Astrocyte of the hippocampus (primary cell): ENCODE measurements around the gene BLOC1S1.
"Not testable (repeated sequence)": the region's sequence is repeated elsewhere in the genome, so short reads cannot be mapped to it uniquely, and the experiment has no call there.

Experiments used
- DNase-seq: peaks from one replicate; pipeline ENCODE4 v3.0.0; 2011; ENCODE audit warnings: low read depth, low spot score

BLOC1S1 gene

GRCh38 chr12:55744340-55745030, 28.6 kb downstream of the BLOC1S1 start:
- peak; percentile 44 for DNase-seq

- peak; percentile 48 for DNase-seq
These were observed 29.7 kb downstream of the BLOC1S1 start for GRCh38 chr12:55745361-55746173.

- DNase-seq = peak; percentile 23
These were observed 30.5 kb downstream of the BLOC1S1 start for GRCh38 chr12:55746174-55746912.

- no peak for DNase-seq
These were observed 31.0 kb downstream of the BLOC1S1 start for GRCh38 chr12:55746913-55747231.

GRCh38 chr12:55748230-55748993, 32.6 kb downstream of the BLOC1S1 start:
- no peak for DNase-seq

DNA sequence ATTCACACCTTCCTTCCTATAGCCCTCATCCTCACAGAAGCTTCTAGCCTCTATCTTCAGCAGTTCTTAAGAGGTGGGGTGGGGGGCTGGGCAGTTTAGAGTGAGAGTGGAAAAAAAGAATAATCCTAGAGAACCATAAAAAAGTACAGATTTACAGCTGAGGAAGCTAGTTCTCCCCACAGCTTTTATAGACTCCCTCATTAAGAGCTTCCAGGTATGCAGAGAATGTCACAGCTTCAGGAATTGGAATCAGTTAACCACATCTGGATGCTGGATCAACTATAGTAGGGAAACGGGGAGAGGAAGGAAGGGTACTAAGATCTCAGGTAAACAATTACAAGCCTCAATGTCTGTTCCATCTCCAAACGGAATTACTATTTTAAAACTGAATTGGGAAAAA, 39.4 kb downstream of the BLOC1S1 start:
- DNase-seq = peak; percentile 13

DNA sequence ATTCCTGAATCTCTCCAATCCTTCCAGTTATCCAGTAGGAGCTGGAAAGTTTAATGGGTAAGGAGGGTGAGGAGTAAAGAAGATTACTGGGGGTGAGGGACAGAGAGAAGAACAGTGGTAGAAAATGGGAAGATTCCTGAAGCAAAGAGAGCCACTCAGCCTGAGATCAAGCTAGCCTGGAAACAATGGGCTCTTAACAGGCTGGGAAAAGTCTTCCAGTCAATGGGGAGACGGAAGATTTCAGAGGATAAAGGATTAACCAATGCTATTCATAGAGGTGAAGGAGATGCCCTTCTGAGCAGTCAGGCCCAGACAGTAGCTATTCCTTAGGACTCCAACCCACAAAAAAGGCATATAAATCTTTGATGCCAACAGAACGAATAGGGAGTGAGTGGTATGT, 41.9 kb downstream of the BLOC1S1 start:
- no peak for DNase-seq

GRCh38 chr12:55758575-55758974, 42.7 kb downstream of the BLOC1S1 start:
- not testable (repeated sequence) for DNase-seq

- DNase-seq = no peak
These were observed 44.8 kb downstream of the BLOC1S1 start for GRCh38 chr12:55760663-55761062.

GRCh38 chr12:55762646-55763045, 46.8 kb downstream of the BLOC1S1 start:
- no peak for DNase-seq

DNA sequence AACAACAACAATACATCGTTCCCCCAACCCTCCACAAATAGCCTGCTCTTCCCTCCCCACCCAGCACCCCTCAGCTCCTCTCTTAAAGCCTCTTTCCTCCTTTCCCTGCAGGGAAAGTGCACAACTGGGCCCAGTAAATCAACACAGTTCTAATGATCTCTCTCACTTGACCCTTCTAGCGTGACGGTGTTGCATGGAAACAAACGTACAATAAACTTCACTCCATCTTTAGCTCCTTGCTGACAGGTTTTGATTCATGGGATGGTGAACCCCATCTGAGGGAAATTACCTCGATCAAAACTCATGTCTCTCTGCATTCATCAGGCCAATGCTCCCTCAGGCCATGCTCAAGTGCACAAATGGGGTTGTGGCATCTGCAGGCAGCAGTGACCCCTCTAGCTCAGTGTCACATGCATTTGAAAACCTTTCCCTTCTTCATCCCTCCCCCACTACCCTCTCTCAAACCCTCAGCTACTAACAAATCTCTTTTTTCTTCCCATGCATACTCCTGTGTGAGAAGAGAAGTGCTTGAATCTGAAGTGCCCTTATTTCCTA, 50.0 kb downstream of the BLOC1S1 start:
- DNase-seq = no peak

DNA sequence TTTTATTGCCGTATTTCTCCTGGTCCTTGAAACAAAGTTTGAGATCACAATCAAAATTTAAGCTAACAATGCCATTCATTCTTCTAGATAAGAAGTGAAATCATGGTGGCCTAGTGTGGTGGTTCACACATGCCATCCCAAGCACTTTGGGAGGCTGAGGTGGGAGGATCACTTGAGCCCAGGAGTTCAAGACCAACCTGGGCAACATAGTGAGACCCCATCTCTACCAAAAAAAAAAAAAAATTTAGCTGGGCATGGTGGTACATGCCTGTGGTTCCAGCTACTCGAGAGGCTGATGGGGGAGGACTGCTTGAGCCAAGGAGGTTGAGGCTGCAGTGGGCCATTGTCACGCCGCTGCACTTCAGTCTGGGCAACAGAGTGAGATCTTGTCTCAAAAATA, 51.3 kb downstream of the BLOC1S1 start:
- DNase-seq = no peak
